C4-2B (cell line): ENCODE measurements around the gene ZNF516.

Source experiments
- H3K27ac ChIP-seq: fragments of 450-650 bp; 2 replicates; pipeline ENCODE4 v1.5.1; 2017
- ZFX ChIP-seq: fragments of 450-650 bp; IDR thresholded peaks from 2 replicates; pipeline ENCODE4 v1.6.1; 2017
- TF ChIP-seq, protein P1 (sequence below): fragments of 450-650 bp; conservative IDR thresholded peaks from 2 replicates; pipeline ENCODE4 v1.5.1; 2017; ENCODE audit warnings: mild to moderate bottlenecking

Gene ZNF516

DNA sequence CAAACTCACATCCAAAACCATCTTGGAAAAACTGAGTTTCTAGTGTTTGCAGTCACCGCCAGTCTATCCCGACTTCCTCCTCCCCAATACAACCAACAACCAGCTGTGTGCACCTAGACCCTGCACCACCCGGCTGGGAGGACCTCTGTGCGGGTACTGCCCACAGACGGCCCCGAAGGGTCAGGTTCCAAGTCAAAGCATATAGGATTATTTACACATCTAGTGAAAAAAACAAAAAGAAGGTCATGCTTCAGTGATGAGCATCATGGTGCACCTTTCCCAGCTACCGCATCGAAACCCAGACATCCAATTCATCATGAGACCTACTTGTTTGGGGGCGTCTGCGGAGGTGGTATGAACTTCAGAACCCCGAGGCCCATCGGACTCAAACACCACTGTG lies 124.8 kb downstream of the ZNF516 start:
- no peak for TF ChIP-seq ZFX
- TF ChIP-seq, protein P1, sequence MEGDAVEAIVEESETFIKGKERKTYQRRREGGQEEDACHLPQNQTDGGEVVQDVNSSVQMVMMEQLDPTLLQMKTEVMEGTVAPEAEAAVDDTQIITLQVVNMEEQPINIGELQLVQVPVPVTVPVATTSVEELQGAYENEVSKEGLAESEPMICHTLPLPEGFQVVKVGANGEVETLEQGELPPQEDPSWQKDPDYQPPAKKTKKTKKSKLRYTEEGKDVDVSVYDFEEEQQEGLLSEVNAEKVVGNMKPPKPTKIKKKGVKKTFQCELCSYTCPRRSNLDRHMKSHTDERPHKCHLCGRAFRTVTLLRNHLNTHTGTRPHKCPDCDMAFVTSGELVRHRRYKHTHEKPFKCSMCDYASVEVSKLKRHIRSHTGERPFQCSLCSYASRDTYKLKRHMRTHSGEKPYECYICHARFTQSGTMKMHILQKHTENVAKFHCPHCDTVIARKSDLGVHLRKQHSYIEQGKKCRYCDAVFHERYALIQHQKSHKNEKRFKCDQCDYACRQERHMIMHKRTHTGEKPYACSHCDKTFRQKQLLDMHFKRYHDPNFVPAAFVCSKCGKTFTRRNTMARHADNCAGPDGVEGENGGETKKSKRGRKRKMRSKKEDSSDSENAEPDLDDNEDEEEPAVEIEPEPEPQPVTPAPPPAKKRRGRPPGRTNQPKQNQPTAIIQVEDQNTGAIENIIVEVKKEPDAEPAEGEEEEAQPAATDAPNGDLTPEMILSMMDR = no peak
- no peak overlapping the region for H3K27ac ChIP-seq

DNA sequence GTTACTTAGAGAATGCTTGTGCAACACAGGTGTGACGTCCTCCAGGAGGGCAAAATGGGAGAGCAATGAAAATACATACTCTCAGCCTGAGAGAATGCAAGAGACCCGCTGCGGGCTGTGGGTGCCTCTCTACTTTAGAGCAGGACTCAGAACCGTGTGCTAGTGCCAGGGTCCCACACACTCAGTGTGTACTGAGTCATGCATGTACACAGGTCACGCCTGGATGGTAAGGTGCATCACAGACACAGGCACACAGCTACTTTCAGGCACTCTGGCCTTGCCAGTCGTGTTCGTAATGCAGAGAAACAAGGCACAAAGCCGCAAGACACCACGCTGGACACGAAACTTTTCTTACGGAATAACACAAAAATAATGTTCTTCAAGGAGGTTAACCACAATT lies 125.3 kb downstream of the ZNF516 start:
- TF ChIP-seq, protein P1 = no peak
- no peak for TF ChIP-seq ZFX
- H3K27ac ChIP-seq = no peak overlapping the region

- H3K27ac ChIP-seq = no peak overlapping the region
- no peak for TF ChIP-seq ZFX
Observed at GRCh38 chr18:76368976-76369375, 126.1 kb downstream of the ZNF516 start.

DNA sequence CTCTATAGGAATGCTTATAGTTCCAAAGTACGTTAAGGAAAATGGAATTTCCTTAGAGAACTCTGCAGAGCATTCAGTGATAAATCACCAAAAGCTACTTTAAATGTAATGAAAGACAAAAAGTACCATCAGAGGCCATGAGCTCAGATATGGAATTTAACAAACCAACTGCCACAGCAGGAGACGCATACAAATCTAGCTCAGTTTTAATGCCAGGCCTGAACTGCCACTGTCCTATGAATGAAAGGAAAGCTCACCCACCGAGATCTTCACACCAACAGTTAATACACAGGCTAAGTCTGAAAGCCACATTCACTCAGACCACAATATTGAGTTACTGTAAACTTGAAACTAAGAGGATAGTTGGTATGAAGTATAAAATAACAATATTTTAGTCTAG lies 126.8 kb downstream of the ZNF516 start:
- TF ChIP-seq, protein P1 = no peak
- TF ChIP-seq ZFX = no peak
- H3K27ac ChIP-seq = no peak overlapping the region

- TF ChIP-seq ZFX = no peak
- TF ChIP-seq, protein P1 = no peak
- no peak overlapping the region for H3K27ac ChIP-seq
Observed at GRCh38 chr18:76367168-76368125, 127.6 kb downstream of the ZNF516 start.

GRCh38 chr18:76365561-76365960 lies 129.5 kb downstream of the ZNF516 start:
- TF ChIP-seq ZFX = no peak
- TF ChIP-seq, protein P1 = no peak

GRCh38 chr18:76364282-76365259 lies 130.5 kb downstream of the ZNF516 start:
- no peak overlapping the region for H3K27ac ChIP-seq
- TF ChIP-seq ZFX = no peak
- TF ChIP-seq, protein P1 = no peak

More at GRCh38 chr18:76365561-76365960, 129.5 kb downstream of the ZNF516 start:
- no peak overlapping the region for H3K27ac ChIP-seq
